Effector memory CD8-positive, alpha-beta T cell (primary cell): ENCODE measurements around the gene SHKBP1.
A peak's percentile ranks its signal among the peaks of the same experiment; 100 is the strongest.

ENCODE experiments used
- ATAC-seq: fragments of 150-1000 bp; cut with Tn5 transposase; replicated peaks from 2 replicates; pipeline ENCODE4 v1.10.0; 2021; ENCODE audit warnings: mild to moderate bottlenecking, moderate library complexity
- DNase-seq, 3 experiments: peaks; one replicate each; pipeline ENCODE4 v3.0.0; 2021
- H3K27ac Mint-ChIP-seq, 2 donors: one replicate each; pipeline ENCODE4 v1.8.0; 2022; ENCODE audit warnings: mild to moderate bottlenecking in 2 of 2, mixed read lengths in 2 of 2, moderate library complexity in 2 of 2
- H3K27me3 Mint-ChIP-seq, 2 donors: one replicate each; pipeline ENCODE4 v1.8.0; 2022; ENCODE audit warnings: mixed read lengths in 2 of 2
- H3K36me3 Mint-ChIP-seq: one replicate; pipeline ENCODE4 v1.8.0; 2022; ENCODE audit warnings: mild to moderate bottlenecking, moderate library complexity, mixed read lengths; ENCODE audit not compliant: insufficient read depth
- H3K4me1 Mint-ChIP-seq, 2 donors: one replicate each; pipeline ENCODE4 v1.8.0; 2022; ENCODE audit warnings: low read depth in 2 of 2, mixed read lengths in 2 of 2
- H3K4me3 Mint-ChIP-seq, 2 donors: one replicate each; pipeline ENCODE4 v1.8.0; 2022; ENCODE audit warnings: mild to moderate bottlenecking in 2 of 2, mixed read lengths in 2 of 2, moderate library complexity in 2 of 2
- H3K9me3 Mint-ChIP-seq, 2 donors: one replicate each; pipeline ENCODE4 v1.8.0; 2022; ENCODE audit warnings: mixed read lengths in 2 of 2

SHKBP1 gene

GRCh38 chr19:40612831-40613689 lies 36.4 kb downstream of the SHKBP1 start:
- ATAC-seq (no peak), DNase-seq (peak; percentile 57 to 62 (median 58))
- no peaks in the 10 kb centered on the region for H3K9me3 Mint-ChIP-seq
- peaks cover 37% of the 10 kb centered on the region for H3K36me3 Mint-ChIP-seq
- peaks cover 48 to 54% of the 10 kb centered on the region in 2 donors for H3K4me1 Mint-ChIP-seq
- H3K27ac Mint-ChIP-seq = peak overlapping the region; percentile 90 to 96
- no peaks in the 10 kb centered on the region for H3K27me3 Mint-ChIP-seq
- peak overlapping the region; percentile 97 to 98 for H3K4me3 Mint-ChIP-seq

GRCh38 chr19:40613690-40614621 lies 37.3 kb downstream of the SHKBP1 start:
- DNase-seq (peak; percentile 77 to 83 (median 83)), ATAC-seq (peak; percentile 61)
- Mint-ChIP-seq H3K36me3 (peaks cover 39% of the 10 kb centered on the region), H3K4me1 (peaks cover 44 to 46% of the 10 kb centered on the region in 2 donors), H3K9me3 (no peaks in the 10 kb centered on the region), H3K27ac (peak overlapping the region; percentile 90 to 96), H3K4me3 (peak overlapping the region; percentile 97 to 98), H3K27me3 (no peaks in the 10 kb centered on the region)

DNA sequence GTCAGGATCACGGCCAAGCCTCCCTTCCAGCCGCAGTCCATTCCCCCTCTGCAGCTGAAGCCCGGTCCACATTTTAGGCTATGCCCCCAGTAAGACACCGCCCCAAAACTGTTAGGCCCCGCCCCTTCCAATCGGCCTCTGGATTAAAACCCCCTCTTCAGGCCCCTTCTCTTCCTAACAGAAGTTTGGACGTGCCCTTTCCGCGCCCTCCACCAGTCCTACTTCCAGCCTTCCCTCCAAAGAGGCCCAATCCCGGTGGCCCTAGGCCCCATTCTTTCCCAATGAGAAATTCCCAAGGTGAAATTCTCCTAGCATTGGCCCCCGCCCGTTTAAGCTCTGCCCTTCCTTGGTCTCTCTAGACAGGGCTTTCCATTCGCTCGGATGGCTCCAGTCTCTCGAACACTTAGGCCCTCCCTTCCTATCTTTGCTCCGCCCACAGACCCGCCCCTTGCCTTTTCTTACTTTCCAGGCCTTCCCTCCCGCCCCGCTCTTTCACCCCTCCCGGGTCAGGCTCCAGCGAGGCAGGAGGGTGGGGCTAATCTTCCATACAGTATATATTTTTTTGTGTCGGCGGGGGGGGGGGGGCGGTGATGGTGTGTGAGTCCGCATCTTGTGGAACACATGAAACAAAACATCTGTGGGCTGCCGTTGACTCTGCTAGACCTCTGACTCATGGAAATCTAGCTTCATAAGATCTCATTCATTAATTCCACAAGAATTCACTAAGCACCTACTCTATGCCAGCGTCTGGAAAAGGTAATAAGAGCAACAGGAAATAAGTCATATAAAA lies 38.1 kb downstream of the SHKBP1 start:
- Mint-ChIP-seq H3K9me3 (no peaks in the 10 kb centered on the region), H3K4me1 (peaks cover 37 to 43% of the 10 kb centered on the region in 2 donors), H3K4me3 (peak overlapping the region; percentile 97 to 98)

GRCh38 chr19:40616178-40616577 lies 39.5 kb downstream of the SHKBP1 start:
- ATAC-seq (no peak), DNase-seq (no peak)
- Mint-ChIP-seq H3K27ac (no peak overlapping the region), H3K4me1 (peaks cover 23 to 32% of the 10 kb centered on the region in 2 donors), H3K4me3 (no peak overlapping the region), H3K9me3 (no peaks in the 10 kb centered on the region), H3K27me3 (no peaks in the 10 kb centered on the region), H3K36me3 (peaks cover 42% of the 10 kb centered on the region)

More for the DNA sequence above, 38.1 kb downstream of the SHKBP1 start:
- Mint-ChIP-seq H3K27ac (peak overlapping the region; percentile 90 to 96), H3K36me3 (peaks cover 45% of the 10 kb centered on the region), H3K27me3 (no peaks in the 10 kb centered on the region)
- ATAC-seq (no peak), DNase-seq (peak in 2 of 3 experiments; percentile 55 to 62)

DNA sequence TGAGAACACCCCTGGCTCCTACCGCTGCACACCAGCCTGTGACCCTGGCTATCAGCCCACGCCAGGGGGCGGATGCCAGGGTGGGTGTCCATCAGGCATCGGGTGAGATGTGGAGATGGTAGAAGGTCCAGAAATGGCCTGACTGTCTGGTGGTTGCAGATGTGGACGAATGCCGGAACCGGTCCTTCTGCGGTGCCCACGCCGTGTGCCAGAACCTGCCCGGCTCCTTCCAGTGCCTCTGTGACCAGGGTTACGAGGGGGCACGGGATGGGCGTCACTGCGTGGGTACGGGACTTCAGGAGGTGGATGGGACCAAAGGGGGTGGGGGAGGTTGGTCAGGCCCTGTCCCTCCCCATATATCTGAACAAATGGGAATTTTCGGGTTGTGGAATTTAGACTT lies 40.3 kb downstream of the SHKBP1 start:
- no peak overlapping the region for H3K4me3 Mint-ChIP-seq
- H3K4me1 Mint-ChIP-seq = peaks cover 19 to 29% of the 10 kb centered on the region in 2 donors
- no peak overlapping the region for H3K27ac Mint-ChIP-seq
- no peaks in the 10 kb centered on the region for H3K27me3 Mint-ChIP-seq
- H3K36me3 Mint-ChIP-seq = peaks cover 50% of the 10 kb centered on the region
- ATAC-seq = no peak
- no peak for DNase-seq
- H3K9me3 Mint-ChIP-seq = no peaks in the 10 kb centered on the region

DNA sequence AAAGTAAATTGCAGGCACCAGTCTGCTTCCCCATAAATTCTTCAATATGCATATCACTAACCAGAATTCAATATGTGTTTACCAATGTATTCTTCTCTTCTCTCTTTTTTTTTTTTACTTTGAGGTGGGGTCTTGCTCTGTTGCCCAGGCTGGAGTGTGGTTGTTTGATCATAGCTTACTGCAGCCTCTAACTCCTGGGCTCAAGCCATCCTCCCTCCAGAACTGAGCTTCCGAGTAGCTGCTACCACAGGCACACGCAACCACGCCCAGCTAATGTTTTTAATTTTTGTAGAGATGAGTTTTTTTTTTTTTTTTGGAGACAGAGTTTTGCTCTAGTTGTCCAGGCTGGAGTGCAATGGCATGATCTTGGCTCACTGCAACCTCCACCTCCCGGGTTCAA lies 41.3 kb downstream of the SHKBP1 start:
- H3K27me3 Mint-ChIP-seq = no peaks in the 10 kb centered on the region
- H3K4me1 Mint-ChIP-seq = peaks cover 19 to 23% of the 10 kb centered on the region in 2 donors
- H3K4me3 Mint-ChIP-seq = no peak overlapping the region
- no peak overlapping the region for H3K27ac Mint-ChIP-seq
- peaks cover 47% of the 10 kb centered on the region for H3K36me3 Mint-ChIP-seq
- DNase-seq = no peak
- no peaks in the 10 kb centered on the region for H3K9me3 Mint-ChIP-seq
- no peak for ATAC-seq

GRCh38 chr19:40619333-40620160 lies 42.9 kb downstream of the SHKBP1 start:
- peaks cover 48% of the 10 kb centered on the region for H3K36me3 Mint-ChIP-seq
- no peak overlapping the region for H3K4me3 Mint-ChIP-seq
- no peaks in the 10 kb centered on the region for H3K27me3 Mint-ChIP-seq

GRCh38 chr19:40620161-40620485 lies 43.5 kb downstream of the SHKBP1 start:
- Mint-ChIP-seq H3K27ac (peak overlapping the region in 1 of 2 donors; percentile 1), H3K9me3 (no peaks in the 10 kb centered on the region), H3K4me3 (no peak overlapping the region), H3K36me3 (peaks cover 50% of the 10 kb centered on the region), H3K4me1 (peaks cover 2 to 6% of the 10 kb centered on the region in 2 donors), H3K27me3 (no peaks in the 10 kb centered on the region)
- DNase-seq (no peak), ATAC-seq (no peak)

More at GRCh38 chr19:40619333-40620160, 42.9 kb downstream of the SHKBP1 start:
- peak overlapping the region in 1 of 2 donors; percentile 1 for H3K27ac Mint-ChIP-seq
- no peak for ATAC-seq
- DNase-seq = no peak
- H3K9me3 Mint-ChIP-seq = no peaks in the 10 kb centered on the region
- H3K4me1 Mint-ChIP-seq = peaks cover 8 to 12% of the 10 kb centered on the region in 2 donors

DNA sequence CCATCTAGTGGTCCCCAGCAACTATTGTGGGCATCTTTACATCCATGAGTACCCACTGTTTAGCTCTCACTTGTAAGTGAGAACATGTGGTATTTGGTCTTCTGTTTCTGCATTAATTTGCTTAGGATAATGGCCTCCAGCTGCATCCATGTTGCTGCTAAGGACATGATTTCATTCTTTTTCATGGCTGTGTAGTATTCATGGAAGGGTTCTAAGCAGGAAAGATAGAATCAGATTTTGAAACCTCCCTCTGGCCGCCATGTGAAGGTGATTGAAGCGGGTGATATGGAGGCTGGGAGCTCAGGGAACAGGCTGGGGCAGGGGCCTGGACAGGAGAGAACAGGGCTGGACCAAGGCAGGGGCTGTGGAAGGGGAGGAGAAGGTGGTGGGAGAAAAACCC lies 44.6 kb downstream of the SHKBP1 start:
- H3K9me3 Mint-ChIP-seq = no peaks in the 10 kb centered on the region
- no peaks in the 10 kb centered on the region for H3K27me3 Mint-ChIP-seq
- peaks cover 51% of the 10 kb centered on the region for H3K36me3 Mint-ChIP-seq
- no peak overlapping the region for H3K27ac Mint-ChIP-seq
- no peak overlapping the region for H3K4me3 Mint-ChIP-seq
- H3K4me1 Mint-ChIP-seq = peaks cover 4 to 5% of the 10 kb centered on the region in 2 donors
- DNase-seq = no peak
- no peak for ATAC-seq

DNA sequence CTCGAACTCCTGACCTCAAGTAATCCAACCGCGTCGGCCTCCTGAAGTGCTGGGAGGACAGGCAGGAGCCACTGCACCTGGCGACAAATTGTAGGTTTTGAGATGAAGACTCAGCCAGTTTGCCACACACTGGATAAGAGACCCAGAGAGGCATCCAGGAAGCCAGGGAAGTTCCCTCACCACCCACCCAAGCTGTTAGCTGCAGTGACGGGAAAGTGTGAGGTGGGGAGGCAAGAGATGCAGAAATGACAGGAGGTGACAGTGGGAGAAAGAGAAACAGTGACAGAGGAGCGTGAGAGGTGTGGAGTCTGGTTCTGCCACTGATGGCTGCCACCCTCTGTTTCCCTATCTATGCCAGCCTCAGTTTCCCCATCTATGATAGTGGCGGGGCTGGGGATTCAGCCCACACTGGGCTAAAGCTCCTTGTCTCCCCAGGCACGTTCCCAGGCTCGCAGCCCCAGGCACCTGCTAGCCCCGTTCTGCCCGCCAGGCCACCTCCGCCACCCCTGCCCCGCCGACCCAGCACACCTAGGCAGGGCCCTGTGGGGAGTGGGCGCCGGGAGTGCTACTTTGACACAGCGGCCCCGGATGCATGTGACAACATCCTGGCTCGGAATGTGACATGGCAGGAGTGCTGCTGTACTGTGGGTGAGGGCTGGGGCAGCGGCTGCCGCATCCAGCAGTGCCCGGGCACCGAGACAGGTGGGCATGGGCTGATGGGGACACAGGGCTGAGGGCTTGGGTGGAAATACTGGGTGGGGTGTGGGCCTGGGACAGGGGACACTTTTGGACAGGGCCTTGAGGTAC lies 45.5 kb downstream of the SHKBP1 start:
- ATAC-seq (no peak), DNase-seq (no peak)
- H3K27me3 Mint-ChIP-seq = no peaks in the 10 kb centered on the region
- H3K4me1 Mint-ChIP-seq = peaks cover 2 to 4% of the 10 kb centered on the region in 2 donors
- peak overlapping the region in 1 of 2 donors; percentile 32 for H3K27ac Mint-ChIP-seq
- no peak overlapping the region for H3K4me3 Mint-ChIP-seq
- H3K9me3 Mint-ChIP-seq = no peaks in the 10 kb centered on the region
- peaks cover 53% of the 10 kb centered on the region for H3K36me3 Mint-ChIP-seq

DNA sequence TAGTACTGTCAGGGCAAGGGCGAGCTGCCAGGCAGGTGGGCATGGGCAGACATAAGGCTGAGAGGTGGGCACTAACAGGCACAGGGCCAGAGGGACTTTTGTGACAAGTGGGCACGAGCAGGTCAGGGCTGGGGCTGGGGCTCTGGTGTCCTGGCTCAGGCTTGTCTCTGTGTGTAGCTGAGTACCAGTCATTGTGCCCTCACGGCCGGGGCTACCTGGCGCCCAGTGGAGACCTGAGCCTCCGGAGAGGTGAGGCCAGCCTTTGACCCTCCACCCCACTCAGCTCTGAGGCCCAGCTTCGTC lies 46.1 kb downstream of the SHKBP1 start:
- H3K27ac Mint-ChIP-seq = peak overlapping the region in 1 of 2 donors; percentile 32
- ATAC-seq (no peak), DNase-seq (no peak)
- H3K4me3 Mint-ChIP-seq = no peak overlapping the region
- no peaks in the 10 kb centered on the region for H3K27me3 Mint-ChIP-seq
- peaks cover 2 to 4% of the 10 kb centered on the region in 2 donors for H3K4me1 Mint-ChIP-seq
- H3K9me3 Mint-ChIP-seq = no peaks in the 10 kb centered on the region
- H3K36me3 Mint-ChIP-seq = peaks cover 53% of the 10 kb centered on the region
